ENCODE results near the gene NBEAL1.

GRCh38 chr2:203018181-203018580, 3.5 kb downstream of the NBEAL1 start:
- TF ChIP-seq CTCF (IDR thresholded peaks at IDR 0.05) (no peak), POLR2A (IDR thresholded peaks at IDR 0.05) (no peak)

Measured in ovary (tissue), 3 donors.